HepG2 (cell line): Measurements from ENCODE around the gene WWP2. TPM values are rescaled to one million over a fixed set of nuclear protein-coding genes. Genes with fewer than 3 reads are reported as not detected.

ENCODE experiments used
- ATAC-seq: fragments of 200-7000 bp; cut with Tn5 transposase; 3 replicates; pipeline ENCODE4 v1.9.1; 2020; ENCODE audit warnings: mild to moderate bottlenecking, moderate library complexity
- BruUV-seq: library from RNA; stranded (reverse); fragments of 400-500 nt; replicated peaks from 2 replicates; lab custom pipeline; 2021; lab: Mats Ljungman, UMichigan
- CTCF ChIA-PET: fragments of 300-600 bp; formaldehyde crosslinking; extraction: SDS; loops from one replicate; lab custom pipeline; 2021; ENCODE audit warnings: low total read pairs, inconsistent platforms, low intra/inter-chr PET ratio; lab: Yijun Ruan, JAX
- POLR2A ChIA-PET: fragments of 350-600 bp; sonication (Branson Sonifier 250); formaldehyde crosslinking; loops from one replicate; lab custom pipeline; 2020; ENCODE audit warnings: antibody characterized with exemption, inconsistent platforms; lab: Yijun Ruan, JAX
- DNase-seq: peaks from one replicate; pipeline ENCODE4 v3.0.0-alpha.2; 2015; ENCODE audit warnings: low spot score
- FAIRE-seq: peaks from 3 replicates; lab custom pipeline; 2011; peaks lifted over from hg19 to GRCh38; lab: Jason Lieb, UNC
- H2AFZ ChIP-seq: one replicate; pipeline ENCODE4 v1.6.1; 2011; ENCODE audit warnings: low read length, inconsistent platforms
- H3K27ac ChIP-seq: fragments of 300-600 bp; 3 replicates; pipeline ENCODE4 v1.8.0; 2011; ENCODE audit warnings: mixed run types, mild to moderate bottlenecking, mixed read lengths, low read length, inconsistent platforms; ENCODE audit not compliant: insufficient read depth; ENCODE audit errors: extremely low read length
- H3K27me3 ChIP-seq, 2 experiments: fragments of 200-600 bp in 1 of 2; 2 replicates in 1 of 2; 3 replicates in 1 of 2; pipeline versions ENCODE4 v1.6.0 to v1.8.0; 2011; ENCODE audit warnings: low read length in 2 of 2, mild to moderate bottlenecking in 2 of 2, moderate library complexity in 2 of 2, inconsistent platforms in 1 of 2; ENCODE audit not compliant: insufficient read depth in 2 of 2, control insufficient read depth in 1 of 2
- H3K36me3 ChIP-seq, 2 experiments: fragments of 200-600 bp in 1 of 2; replicated peaks in 1 of 2; 2 replicates in 1 of 2; 3 replicates in 1 of 2; pipeline versions ENCODE4 v1.5.1 to v1.8.0; 2011; ENCODE audit warnings: low read length in 2 of 2, inconsistent platforms in 1 of 2; ENCODE audit not compliant: insufficient read depth in 2 of 2, control insufficient read depth in 1 of 2
- H3K4me1 ChIP-seq: 2 replicates; pipeline ENCODE4 v1.5.1; 2012; ENCODE audit warnings: low read length, inconsistent platforms; ENCODE audit not compliant: insufficient read depth
- H3K4me2 ChIP-seq: 2 replicates; pipeline ENCODE4 v1.6.0; 2011; ENCODE audit warnings: low read depth, low read length, inconsistent platforms
- H3K4me3 ChIP-seq, 3 experiments: fragments of 200-600 bp in 1 of 3; sonication (generic), shearing (Covaris generic) in 1 of 3; replicated peaks in 1 of 3; 2 replicates each; pipeline ENCODE4 v1.5.1; 2011 to 2016; ENCODE audit warnings: low read length in 3 of 3, inconsistent platforms in 2 of 3, low read depth in 2 of 3, mild to moderate bottlenecking in 2 of 3, control low read depth in 1 of 3, mixed read lengths in 1 of 3; ENCODE audit not compliant: insufficient read depth in 1 of 3
- H3K79me2 ChIP-seq: one replicate; pipeline ENCODE4 v1.6.1; 2011; ENCODE audit warnings: low read length, inconsistent platforms; ENCODE audit not compliant: insufficient read depth
- H3K9ac ChIP-seq: 2 replicates; pipeline ENCODE4 v1.6.0; 2011; ENCODE audit warnings: mild to moderate bottlenecking, low read depth, low read length, inconsistent platforms; ENCODE audit not compliant: insufficient read depth
- H3K9me3 ChIP-seq: 2 replicates; pipeline ENCODE4 v1.5.1; 2012; ENCODE audit warnings: mild to moderate bottlenecking, low read length
- H4K20me1 ChIP-seq: 2 replicates; pipeline ENCODE4 v1.6.0; 2011; ENCODE audit warnings: inconsistent platforms, mild to moderate bottlenecking, low read length, moderate library complexity; ENCODE audit not compliant: insufficient read depth
- FOXA3 ChIP-seq: IDR thresholded peaks from 2 replicates; pipeline ENCODE4 v1.6.1; 2016; ENCODE audit warnings: missing genetic modification reagents, missing compliant biosample characterization
- HMGXB4 ChIP-seq, 2 experiments: sonication (generic) in 1 of 2; formaldehyde crosslinking in 1 of 2; IDR thresholded peaks; 2 replicates each; pipeline versions ENCODE4 v1.4.0 to v1.6.1; 2018 to 2020; ENCODE audit warnings: missing genetic modification reagents in 2 of 2, borderline replicate concordance in 1 of 2, low read depth in 1 of 2, mild to moderate bottlenecking in 1 of 2, missing biosample characterization in 1 of 2
- HNRNPL ChIP-seq: fragments of 200-400 bp; formaldehyde crosslinking; IDR thresholded peaks from 2 replicates; pipeline ENCODE4 v1.6.1; 2017; ENCODE audit warnings: mild to moderate bottlenecking, low read depth, low read length
- MED1 ChIP-seq: sonication (generic); formaldehyde crosslinking; IDR thresholded peaks from 2 replicates; pipeline ENCODE4 v1.4.0; 2020; ENCODE audit warnings: missing genetic modification reagents
- PAXIP1 ChIP-seq: sonication (generic); formaldehyde crosslinking; conservative IDR thresholded peaks from 2 replicates; pipeline ENCODE4 v1.4.0; 2020; ENCODE audit warnings: mild to moderate bottlenecking, missing genetic modification reagents, moderate library complexity
- RBAK ChIP-seq: sonication (generic); formaldehyde crosslinking; IDR thresholded peaks from 2 replicates; pipeline ENCODE4 v1.5.1; 2020; ENCODE audit warnings: mild to moderate bottlenecking, missing genetic modification reagents
- SAP130 ChIP-seq: IDR thresholded peaks from 2 replicates; pipeline ENCODE4 v1.6.1; 2016; ENCODE audit warnings: low read depth
- SP2 ChIP-seq: sonication (generic); formaldehyde crosslinking; IDR thresholded peaks from 2 replicates; pipeline ENCODE4 v1.5.1; 2020; ENCODE audit warnings: mild to moderate bottlenecking, missing genetic modification reagents
- TARDBP ChIP-seq: sonication (generic); formaldehyde crosslinking; IDR thresholded peaks from 2 replicates; pipeline ENCODE4 v1.8.0; 2022; ENCODE audit warnings: mild to moderate bottlenecking, missing genetic modification reagents
- THRA ChIP-seq: sonication (generic); formaldehyde crosslinking; IDR thresholded peaks from 2 replicates; pipeline ENCODE4 v1.4.0; 2020; ENCODE audit warnings: missing genetic modification reagents, borderline replicate concordance
- ZNF138 ChIP-seq: sonication (generic); formaldehyde crosslinking; IDR thresholded peaks from 2 replicates; pipeline ENCODE4 v1.5.0; 2020; ENCODE audit warnings: mild to moderate bottlenecking, low read depth, missing genetic modification reagents
- ZNF230 ChIP-seq: sonication (generic); formaldehyde crosslinking; IDR thresholded peaks from 2 replicates; pipeline ENCODE4 v1.4.0; 2020; ENCODE audit warnings: mild to moderate bottlenecking, missing genetic modification reagents
- ZNF615 ChIP-seq: sonication (generic); formaldehyde crosslinking; IDR thresholded peaks from 2 replicates; pipeline ENCODE4 v1.5.0; 2020; ENCODE audit warnings: mild to moderate bottlenecking, missing genetic modification reagents, borderline replicate concordance
- WGBS: methylation state at CpG from one replicate; pipeline ENCODE4 v1.1.6; 2017; ENCODE audit warnings: low lambda C conversion rate; 5-methylcytosine and 5-hydroxymethylcytosine counted together
- in situ Hi-C: cut with HindIII; loops from 2 replicates; pipeline ENCODE4 v1.10.0; 2017; ENCODE audit warnings: low pct_unique_long_range_greater_than_20kb; ENCODE audit not compliant: extremely low pct_ligation_motif_present
- intact Hi-C: fragments of 100-400 bp; cut with micrococcal nuclease; formaldehyde crosslinking; loops from one replicate; pipeline ENCODE4 v1.10.0; 2022; ENCODE audit not compliant: unreplicated experiment
- polyA plus RNA-seq, 8 experiments: library from polyadenylated mRNA; depleted of rRNA in 3 of 8; stranded (reverse) in 7 of 8; unstranded in 1 of 8; fragments of >200 nt; fragmentation: Illumina TruSeq in 4 of 8; extraction: Trizol in 4 of 8; gene quantifications; 2 replicates each; pipeline versions ENCODE4 v1.2.1 to v1.2.3, GENCODE V29; 2011 to 2016; ENCODE audit warnings: low read depth in 4 of 8, missing spikeins in 1 of 8, mixed read lengths in 1 of 8; ENCODE audit not compliant: insufficient read depth in 1 of 8
- total RNA-seq, 5 experiments: library from RNA; depleted of rRNA; stranded (reverse); fragments of >200 nt; fragmentation: Illumina TruSeq; extraction: Trizol; gene quantifications; 2 replicates each; pipeline ENCODE4 v1.2.3, GENCODE V29; 2016; ENCODE audit warnings: low read depth in 1 of 5

WWP2 gene
- total and polyA plus RNA-seq, 2 of the 13 experiments (the other 11 are each of a cell fraction or from before 2014, with no cell fraction given), result 11.4 to 28.2 TPM

- TF ChIP-seq HNRNPL, result no peak
- TF ChIP-seq RBAK (CRISPR knock-in tag), result no peak
- no peak for TF ChIP-seq SP2 (CRISPR knock-in tag)
Measured at GRCh38 chr16:69814078-69814477, 51.9 kb downstream of the WWP2 start (continued).

GRCh38 chr16:69814561-69814960 is 52.4 kb downstream of the WWP2 start:
- no peak overlapping the region for H2AFZ ChIP-seq
- H3K36me3 ChIP-seq, result peaks cover 2 to 13% of the 10 kb centered on the region in 2 experiments; a peak in 1 of 5 replicates
- ATAC-seq (peak; percentile 55), DNase-seq (peak; percentile 62), FAIRE-seq (peak; percentile 39)
- peak overlapping the region; percentile 55 for H3K4me2 ChIP-seq
- peaks cover 65% of the 10 kb centered on the region for H3K4me1 ChIP-seq
- BruUV-seq, result no TSS peak
- H3K4me3 ChIP-seq, result peak overlapping the region in 1 of 3 experiments; percentile 9; a peak in 1 of 6 replicates
- ChIA-PET POLR2A (interaction anchor here (1.0 to 4.7 kb wide), 4 partner anchors 9 to 91 kb away, joined by 4 to 25 read pairs (median 6); no protein-coding TSS in a partner anchor), CTCF (no interaction called here)
- peak overlapping the region; percentile 49; the same call in 1 of the 2 replicates for H3K9ac ChIP-seq
- H4K20me1 ChIP-seq, result no peaks in the 10 kb centered on the region
- H3K9me3 ChIP-seq, result no peaks in the 10 kb centered on the region
- WGBS, result 19% methylated on average over 4 of the region's 4 CpGs
- intact Hi-C loops (no loop called here), in situ Hi-C loops (no loop called here)
- H3K79me2 ChIP-seq, result no peaks in the 10 kb centered on the region
- H3K27me3 ChIP-seq, result no peaks in the 10 kb centered on the region
- H3K27ac ChIP-seq, result peak overlapping the region; percentile 67
- TF ChIP-seq MED1, result peak; percentile 30; the same call in 1 of the 2 replicates
- peak; percentile 18; the same call in 1 of the 2 replicates for TF ChIP-seq ZNF230
- TF ChIP-seq SAP130 (CRISPR knock-in tag), result peak; percentile 75
- TF ChIP-seq TARDBP (CRISPR knock-in tag), result 0 out of 2 replicates have a peak, but pooled peaks have one; percentile 16
- no peak for TF ChIP-seq ZNF615 (CRISPR knock-in tag)
- peak; percentile 79 for TF ChIP-seq PAXIP1
- 0 out of 2 replicates have a peak, but pooled peaks have one; percentile 31 for TF ChIP-seq THRA
- TF ChIP-seq FOXA3, result peak; percentile 90
- TF ChIP-seq ZNF138 (CRISPR knock-in tag), result no peak
- peak in 1 of 2 experiments; percentile 11; a peak in 1 of 4 replicates for TF ChIP-seq HMGXB4 (CRISPR knock-in tag; IDR thresholded peaks at IDR 0.05; ENCODE audit: borderline replicate concordance in 1 of 2, low read depth in 1 of 2)
